Neuronal stem cell (in vitro differentiated cells): ENCODE data around the gene PAPOLA.

Experiments used
- DNase-seq: peaks from one replicate; pipeline ENCODE4 v3.0.0-alpha.2; 2013; ENCODE audit warnings: low spot score
- H2AFZ ChIP-seq: one replicate; pipeline ENCODE4 v1.6.1; 2013; ENCODE audit warnings: mild to moderate bottlenecking, low read length, inconsistent platforms
- H2AK5ac ChIP-seq: 2 replicates; pipeline ENCODE4 v1.6.1; 2013; ENCODE audit warnings: low read depth, mild to moderate bottlenecking, inconsistent platforms, low read length, moderate library complexity, mixed read lengths
- H2BK120ac ChIP-seq: 2 replicates; pipeline ENCODE4 v1.6.1; 2013; ENCODE audit warnings: low read depth, mild to moderate bottlenecking, inconsistent platforms, low read length, moderate library complexity, mixed read lengths
- H2BK12ac ChIP-seq: one replicate; pipeline ENCODE4 v1.6.1; 2013; ENCODE audit warnings: low read length, inconsistent platforms
- H2BK15ac ChIP-seq: 2 replicates; pipeline ENCODE4 v1.6.1; 2013; ENCODE audit warnings: mild to moderate bottlenecking, low read length, inconsistent platforms, mixed read lengths
- H2BK5ac ChIP-seq: one replicate; pipeline ENCODE4 v1.6.1; 2013; ENCODE audit warnings: inconsistent platforms, mild to moderate bottlenecking, low read length, moderate library complexity
- H3K14ac ChIP-seq: one replicate; pipeline ENCODE4 v1.6.1; 2013; ENCODE audit warnings: low read length, inconsistent platforms
- H3K18ac ChIP-seq: 2 replicates; pipeline ENCODE4 v1.6.1; 2013; ENCODE audit warnings: low read length, inconsistent platforms
- H3K23ac ChIP-seq: 2 replicates; pipeline ENCODE4 v1.6.1; 2013; ENCODE audit warnings: low read depth, mild to moderate bottlenecking, mixed read lengths, low read length, inconsistent platforms; ENCODE audit not compliant: poor library complexity
- H3K27ac ChIP-seq: replicated peaks from 3 replicates; pipeline ENCODE4 v1.5.1; 2013; ENCODE audit warnings: low read length, inconsistent platforms
- H3K27me3 ChIP-seq, 3 experiments: 2 replicates each; pipeline ENCODE4 v1.6.1; 2013; ENCODE audit warnings: low read length in 3 of 3, mild to moderate bottlenecking in 2 of 3, inconsistent platforms in 1 of 3, low read depth in 1 of 3, mixed read lengths in 1 of 3, moderate library complexity in 1 of 3; ENCODE audit not compliant: control insufficient read depth in 3 of 3, insufficient read depth in 3 of 3
- H3K36me3 ChIP-seq, 2 donors: replicated peaks in 1 of 2; 2 replicates each; pipeline ENCODE4 v1.6.1; 2013; ENCODE audit warnings: low read length in 2 of 2; ENCODE audit not compliant: control insufficient read depth in 2 of 2, insufficient read depth in 2 of 2
- H3K4ac ChIP-seq: 2 replicates; pipeline ENCODE4 v1.6.1; 2013; ENCODE audit warnings: inconsistent platforms, mild to moderate bottlenecking, low read length, moderate library complexity
- H3K4me1 ChIP-seq, 2 donors: 1 replicate in 1 of 2; 2 replicates in 1 of 2; pipeline ENCODE4 v1.6.1; 2013; ENCODE audit warnings: low read length in 2 of 2, low read depth in 1 of 2; ENCODE audit not compliant: control insufficient read depth in 2 of 2, insufficient read depth in 1 of 2
- H3K4me2 ChIP-seq: one replicate; pipeline ENCODE4 v1.6.1; 2013; ENCODE audit warnings: mild to moderate bottlenecking, low read length, inconsistent platforms; ENCODE audit not compliant: insufficient read depth, poor library complexity, severe bottlenecking
- H3K4me3 ChIP-seq, 2 donors: 2 replicates each; pipeline ENCODE4 v1.5.1; 2013; ENCODE audit warnings: low read length in 2 of 2, mild to moderate bottlenecking in 2 of 2, inconsistent platforms in 1 of 2, moderate library complexity in 1 of 2
- H3K79me1 ChIP-seq: one replicate; pipeline ENCODE4 v1.6.1; 2013; ENCODE audit warnings: low read depth, mild to moderate bottlenecking, inconsistent platforms, low read length, moderate library complexity
- H3K9ac ChIP-seq: one replicate; pipeline ENCODE4 v1.6.1; 2013; ENCODE audit warnings: mild to moderate bottlenecking, low read depth, low read length, inconsistent platforms; ENCODE audit not compliant: poor library complexity
- H3K9me3 ChIP-seq, 2 donors: replicated peaks in 1 of 2; 2 replicates each; pipeline versions ENCODE3 to v1.6.1; 2013; ENCODE audit warnings: low read length in 2 of 2, mild to moderate bottlenecking in 2 of 2, inconsistent platforms in 1 of 2, low read depth in 1 of 2, mixed read lengths in 1 of 2, moderate library complexity in 1 of 2; ENCODE audit not compliant: control insufficient read depth in 2 of 2, insufficient read depth in 1 of 2
- H4K8ac ChIP-seq: one replicate; pipeline ENCODE4 v1.6.1; 2013; ENCODE audit warnings: low read depth, mild to moderate bottlenecking, inconsistent platforms, low read length, moderate library complexity
- H4K91ac ChIP-seq: one replicate; pipeline ENCODE4 v1.6.1; 2013; ENCODE audit warnings: low read length, low read depth, mild to moderate bottlenecking, inconsistent platforms; ENCODE audit not compliant: poor library complexity
- WGBS, 2 donors: extraction: QIAGEN DNeasy Blood & Tissue Kit; methylation state at CpG; one replicate each; pipeline ENCODE4 v1.1.7; 2013; ENCODE audit warnings: missing lambda C conversion rate in 2 of 2, mixed read lengths in 1 of 2; ENCODE audit not compliant: insufficient read length in 2 of 2, insufficient replicate concordance in 1 of 2; ENCODE audit errors: extremely low coverage in 2 of 2; 5-methylcytosine and 5-hydroxymethylcytosine counted together

PAPOLA gene

DNA sequence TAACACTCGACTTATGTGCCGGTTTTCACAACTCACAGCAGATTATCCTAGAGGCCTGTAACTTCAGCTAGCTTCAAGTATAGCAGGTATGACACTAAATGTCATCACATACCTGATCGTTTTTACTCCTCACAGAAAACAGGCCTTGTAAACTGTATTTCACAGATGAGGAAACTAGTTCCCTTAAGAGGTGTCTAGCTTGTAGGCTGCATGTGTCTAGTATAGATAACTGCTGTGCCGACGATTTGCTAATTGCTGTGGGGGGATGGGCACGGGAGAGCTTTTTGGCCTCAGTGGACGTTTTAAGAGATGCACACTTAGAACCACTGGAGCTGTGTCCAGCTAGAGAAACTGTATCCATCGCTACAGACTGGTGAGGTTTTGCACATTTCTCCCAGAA is 78.8 kb downstream of the PAPOLA start:
- Histone ChIP-seq H2AFZ (no peak overlapping the region), H2BK5ac (no peak overlapping the region), H3K9me3 (no peaks in the 10 kb centered on the region), H3K14ac (no peak overlapping the region), H2AK5ac (peak overlapping the region; percentile 28), H3K79me1 (no peaks in the 10 kb centered on the region), H3K9ac (no peak overlapping the region), H3K36me3 (no peaks in the 10 kb centered on the region), H3K4me1 (peaks cover 2 to 18% of the 10 kb centered on the region in 2 donors), H4K91ac (no peak overlapping the region), H3K27ac (no peak overlapping the region), H2BK120ac (no peak overlapping the region), H3K23ac (no peak overlapping the region), H3K18ac (no peak overlapping the region), H2BK12ac (no peak overlapping the region), H3K4ac (no peak overlapping the region), H2BK15ac (no peak overlapping the region), H3K4me3 (no peak overlapping the region), H4K8ac (no peak overlapping the region), H3K27me3 (no peaks in the 10 kb centered on the region), H3K4me2 (no peak overlapping the region)
- no CpG with 5 or more reads among the region's 8 CpGs for WGBS, 2 donors
- no peak for DNase-seq

DNA sequence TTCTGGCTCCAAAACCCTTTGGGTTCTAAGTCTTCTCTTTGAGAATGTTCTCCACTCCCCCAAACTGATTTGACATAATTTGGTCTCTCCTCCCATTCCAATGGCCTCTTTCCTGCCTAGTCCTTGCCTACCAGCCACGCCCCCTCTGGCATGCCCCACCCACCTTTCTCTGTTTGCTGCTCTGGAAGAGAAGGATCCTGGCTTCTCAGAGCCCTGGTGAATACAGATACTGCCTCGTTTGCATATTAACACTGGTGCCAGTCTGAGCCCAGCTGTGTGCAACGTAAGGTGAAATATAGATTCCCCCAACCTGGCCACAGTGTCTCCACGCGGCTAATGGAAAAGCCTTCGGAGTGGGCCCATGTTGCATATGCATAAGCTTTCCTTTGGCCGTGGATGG is 79.7 kb downstream of the PAPOLA start:
- no peak overlapping the region for H3K23ac ChIP-seq
- whole genome bisulfite sequencing, 2 donors, result no CpG with 5 or more reads among the region's 7 CpGs
- DNase-seq, result no peak

DNA sequence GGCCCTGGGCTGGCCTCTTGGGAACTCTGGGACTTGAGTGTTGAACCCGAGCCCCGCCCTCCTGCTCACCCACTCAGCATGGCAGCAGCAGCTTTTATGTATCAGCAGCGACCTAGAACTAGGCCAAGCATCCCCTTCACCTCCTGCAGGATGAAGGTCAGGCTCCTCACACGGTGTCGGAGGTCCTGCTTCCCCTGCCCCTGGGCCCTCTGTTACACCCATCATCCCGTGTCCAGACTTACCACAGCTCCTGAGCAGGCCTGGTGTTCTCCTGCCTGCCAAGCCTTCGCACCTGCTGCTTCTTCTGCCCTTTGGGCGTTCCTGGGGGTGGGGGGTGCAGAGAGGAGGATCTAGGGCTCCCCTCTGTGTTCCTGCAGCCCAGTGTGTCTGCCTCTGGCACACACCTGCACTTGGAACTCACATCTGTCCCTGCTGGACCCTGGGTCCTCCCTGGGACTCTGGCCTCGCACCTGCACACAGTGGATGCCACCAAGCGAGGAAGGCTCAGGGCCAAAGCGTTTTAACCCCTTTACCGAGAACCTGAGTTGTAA is 80.3 kb downstream of the PAPOLA start:
- H2BK12ac ChIP-seq, result no peak overlapping the region
- WGBS, 2 donors, result no CpG with 5 or more reads among the region's 12 CpGs
- H3K36me3 ChIP-seq, result no peaks in the 10 kb centered on the region
- H2AK5ac ChIP-seq, result peak overlapping the region; percentile 49
- no peak overlapping the region for H3K9ac ChIP-seq
- H2BK15ac ChIP-seq, result no peak overlapping the region
- no peak overlapping the region for H3K4me2 ChIP-seq
- no peak overlapping the region for H3K27ac ChIP-seq
- H2BK5ac ChIP-seq, result no peak overlapping the region
- H4K8ac ChIP-seq, result no peak overlapping the region
- H3K23ac ChIP-seq, result no peak overlapping the region
- no peak overlapping the region for H3K4me3 ChIP-seq
- H3K27me3 ChIP-seq, result no peaks in the 10 kb centered on the region
- no peak overlapping the region for H3K4ac ChIP-seq
- no peaks in the 10 kb centered on the region for H3K79me1 ChIP-seq
- no peak overlapping the region for H2AFZ ChIP-seq
- peaks cover 5 to 27% of the 10 kb centered on the region in 2 donors for H3K4me1 ChIP-seq
- no peak overlapping the region for H2BK120ac ChIP-seq
- no peaks in the 10 kb centered on the region for H3K9me3 ChIP-seq
- peak overlapping the region; percentile 73 for H4K91ac ChIP-seq
- H3K18ac ChIP-seq, result no peak overlapping the region
- no peak for DNase-seq
- no peak overlapping the region for H3K14ac ChIP-seq

More for the DNA sequence above, 79.7 kb downstream of the PAPOLA start:
- Histone ChIP-seq H2BK120ac (no peak overlapping the region), H3K4me2 (no peak overlapping the region), H2BK12ac (no peak overlapping the region), H3K9ac (no peak overlapping the region), H3K14ac (no peak overlapping the region), H3K27ac (no peak overlapping the region), H3K79me1 (no peaks in the 10 kb centered on the region), H3K4ac (no peak overlapping the region), H3K36me3 (no peaks in the 10 kb centered on the region), H3K9me3 (no peaks in the 10 kb centered on the region), H2AFZ (no peak overlapping the region), H3K4me1 (peaks cover 3 to 25% of the 10 kb centered on the region in 2 donors), H2BK5ac (no peak overlapping the region), H3K27me3 (no peaks in the 10 kb centered on the region), H2AK5ac (no peak overlapping the region), H4K8ac (no peak overlapping the region), H2BK15ac (no peak overlapping the region), H4K91ac (no peak overlapping the region), H3K4me3 (no peak overlapping the region), H3K18ac (no peak overlapping the region)

DNA sequence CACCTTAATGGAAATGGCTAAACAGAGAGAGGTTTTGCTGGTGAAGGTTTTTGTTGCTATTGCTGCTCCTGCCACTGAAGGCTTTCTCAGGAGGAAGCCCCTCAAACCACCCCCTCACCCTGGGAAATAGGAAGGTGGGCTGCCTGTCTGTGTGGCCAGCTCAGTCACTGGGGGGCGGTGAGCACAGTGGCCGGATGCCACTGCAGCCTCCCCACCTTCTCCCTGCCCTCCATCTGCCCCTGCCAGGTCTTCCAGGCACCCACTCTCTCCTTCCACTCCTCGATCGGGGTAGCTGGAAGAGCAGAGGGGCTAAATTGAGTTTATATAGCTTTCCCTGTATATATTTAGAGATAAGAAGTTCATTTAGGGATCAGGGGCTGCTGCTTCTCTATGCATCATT is 80.8 kb downstream of the PAPOLA start:
- no peak overlapping the region for H2BK15ac ChIP-seq
- no peak overlapping the region for H2BK5ac ChIP-seq
- no peak overlapping the region for H3K14ac ChIP-seq
- H3K9me3 ChIP-seq, result no peaks in the 10 kb centered on the region
- no peak overlapping the region for H3K4me3 ChIP-seq
- H2BK120ac ChIP-seq, result no peak overlapping the region
- H3K23ac ChIP-seq, result no peak overlapping the region
- no peak overlapping the region for H2AFZ ChIP-seq
- no peak overlapping the region for H3K4ac ChIP-seq
- H4K8ac ChIP-seq, result no peak overlapping the region
- no peak overlapping the region for H2AK5ac ChIP-seq
- no peak overlapping the region for H2BK12ac ChIP-seq
- no peaks in the 10 kb centered on the region for H3K79me1 ChIP-seq
- H4K91ac ChIP-seq, result no peak overlapping the region
- H3K4me1 ChIP-seq, result peaks cover 5 to 27% of the 10 kb centered on the region in 2 donors
- H3K27me3 ChIP-seq, result no peaks in the 10 kb centered on the region
- DNase-seq, result no peak
- H3K9ac ChIP-seq, result no peak overlapping the region
- no peak overlapping the region for H3K18ac ChIP-seq
- no peak overlapping the region for H3K27ac ChIP-seq
- WGBS, 2 donors, result no CpG with 5 or more reads among the region's 4 CpGs
- no peak overlapping the region for H3K4me2 ChIP-seq
- H3K36me3 ChIP-seq, result no peaks in the 10 kb centered on the region
